Thyroid gland (tissue), 4 donors: ENCODE measurements around the gene SNRPA. TPM values are rescaled to one million over a fixed set of nuclear protein-coding genes. Genes with fewer than 3 reads are reported as not detected.

Source experiments
- DNase-seq, 2 donors: peaks; one replicate each; pipeline ENCODE4 v3.0.0-alpha.2; 2019
- H3K27ac ChIP-seq, 3 donors: fragments of 200-600 bp; sonication (generic); 1 replicate in 2 of 3; 2 replicates in 1 of 3; pipeline ENCODE4 v1.5.1; 2016 to 2019; ENCODE audit warnings: mild to moderate bottlenecking in 1 of 3, moderate library complexity in 1 of 3
- H3K27me3 ChIP-seq: fragments of 200-600 bp; sonication (generic); one replicate; pipeline ENCODE4 v1.5.1; 2019
- H3K36me3 ChIP-seq, 2 donors: fragments of 200-600 bp; sonication (generic); one replicate each; pipeline ENCODE4 v1.5.1; 2016 to 2019
- H3K4me1 ChIP-seq, 2 donors: fragments of 200-600 bp; sonication (generic); one replicate each; pipeline ENCODE4 v1.5.1; 2017 to 2019
- H3K4me3 ChIP-seq, 3 donors: fragments of 200-600 bp; sonication (generic); replicated peaks in 1 of 3; 1 replicate in 2 of 3; 2 replicates in 1 of 3; pipeline ENCODE4 v1.5.1; 2016; ENCODE audit warnings: mild to moderate bottlenecking in 1 of 3
- H3K9me3 ChIP-seq: fragments of 200-600 bp; sonication (generic); one replicate; pipeline ENCODE4 v1.5.1; 2017
- CTCF ChIP-seq, 6 experiments: fragments of 200-600 bp in 3 of 6; fragments of 450-650 bp in 3 of 6; sonication (generic) in 3 of 6; IDR thresholded peaks; one replicate each; pipeline ENCODE4 v1.5.1; 2016 to 2019; ENCODE audit warnings: antibody characterized with exemption in 6 of 6, mild to moderate bottlenecking in 2 of 6, inconsistent platforms in 1 of 6, moderate library complexity in 1 of 6
- POLR2A ChIP-seq, 2 donors: fragments of 450-650 bp; IDR thresholded peaks; one replicate each; pipeline ENCODE4 v1.6.1; 2017; ENCODE audit warnings: antibody characterized with exemption in 2 of 2, mild to moderate bottlenecking in 2 of 2, moderate library complexity in 1 of 2
- WGBS, 2 donors: methylation state at CpG; one replicate each; pipeline ENCODE4 v1.1.5; 2017; 5-methylcytosine and 5-hydroxymethylcytosine counted together
- intact Hi-C: fragments of 100-400 bp; cut with DNase I; formaldehyde crosslinking; loops from one replicate; pipeline ENCODE4 v1.15.1; 2023
- total RNA-seq, 4 donors: library from RNA; depleted of rRNA; stranded (reverse); fragments of >200 nt; gene quantifications; one replicate each; pipeline ENCODE4 v1.2.3, GENCODE V29; 2016

The SNRPA gene
- total RNA-seq, 4 donors from 2014 or later, result 38.2 to 80.5 (median 55.1) TPM

- intact Hi-C loops, result no loop called here
- Histone ChIP-seq H3K4me1 (peaks cover 8 to 11% of the 10 kb centered on the region in 2 donors), H3K36me3 (peaks cover 0 to 2% of the 10 kb centered on the region in 2 donors), H3K27me3 (no peaks in the 10 kb centered on the region), H3K9me3 (no peaks in the 10 kb centered on the region), H3K4me3 (no peak overlapping the region), H3K27ac (no peak overlapping the region)
- 93 to 94% methylated on average over 20 to 24 of the region's 25 CpGs for WGBS, 2 donors
- DNase-seq, result no peak
- TF ChIP-seq POLR2A (IDR thresholded peaks at IDR 0.05), result no peak
Measured at GRCh38 chr19:40786060-40787037, 35.3 kb downstream of the SNRPA start.

- DNase-seq, result peak; percentile 54 to 63
- Histone ChIP-seq H3K27ac (peak overlapping the region; percentile 69 to 79 (median 69)), H3K27me3 (no peaks in the 10 kb centered on the region), H3K9me3 (no peaks in the 10 kb centered on the region), H3K36me3 (no peaks in the 10 kb centered on the region), H3K4me1 (peaks cover 30 to 41% of the 10 kb centered on the region in 2 donors), H3K4me3 (no peak overlapping the region)
- 57 to 73% methylated on average over 7 of the region's 7 CpGs for WGBS, 2 donors
- no peak for TF ChIP-seq POLR2A (IDR thresholded peaks at IDR 0.05)
- intact Hi-C loops, result no loop called here
Measured at GRCh38 chr19:40791349-40791748, 40.3 kb downstream of the SNRPA start.

DNA sequence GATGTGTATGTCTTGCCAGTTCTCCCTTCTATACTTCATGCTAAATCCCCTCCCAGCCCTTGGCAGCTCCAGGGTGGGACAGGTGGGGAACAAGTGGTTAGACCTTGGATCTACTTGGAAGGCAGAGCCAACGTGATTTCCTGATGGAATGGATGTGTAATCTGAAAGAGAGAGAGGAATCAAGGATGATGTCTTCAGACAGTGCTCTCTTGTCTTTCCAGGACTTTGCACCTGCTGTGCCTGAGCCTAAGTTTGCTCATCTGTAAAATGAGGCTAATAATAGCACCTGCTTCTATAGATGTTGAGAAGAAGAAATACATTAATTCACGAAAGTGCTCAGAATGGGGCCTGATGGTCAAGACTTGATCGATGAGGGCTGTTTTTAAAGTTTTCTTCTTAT is 41.0 kb downstream of the SNRPA start:
- 51 to 56% methylated on average over 3 of the region's 3 CpGs for whole genome bisulfite sequencing, 2 donors
- DNase-seq, result no peak
- H3K36me3 ChIP-seq, result no peaks in the 10 kb centered on the region
- no peaks in the 10 kb centered on the region for H3K27me3 ChIP-seq
- H3K4me1 ChIP-seq, result peaks cover 32 to 43% of the 10 kb centered on the region in 2 donors
- H3K9me3 ChIP-seq, result no peaks in the 10 kb centered on the region
- TF ChIP-seq CTCF (IDR thresholded peaks at IDR 0.05) (no peak), POLR2A (IDR thresholded peaks at IDR 0.05) (no peak)
- intact Hi-C loops, result no loop called here
- no peak overlapping the region for H3K4me3 ChIP-seq
- H3K27ac ChIP-seq, result peak overlapping the region; percentile 69 to 79 (median 69)

DNA sequence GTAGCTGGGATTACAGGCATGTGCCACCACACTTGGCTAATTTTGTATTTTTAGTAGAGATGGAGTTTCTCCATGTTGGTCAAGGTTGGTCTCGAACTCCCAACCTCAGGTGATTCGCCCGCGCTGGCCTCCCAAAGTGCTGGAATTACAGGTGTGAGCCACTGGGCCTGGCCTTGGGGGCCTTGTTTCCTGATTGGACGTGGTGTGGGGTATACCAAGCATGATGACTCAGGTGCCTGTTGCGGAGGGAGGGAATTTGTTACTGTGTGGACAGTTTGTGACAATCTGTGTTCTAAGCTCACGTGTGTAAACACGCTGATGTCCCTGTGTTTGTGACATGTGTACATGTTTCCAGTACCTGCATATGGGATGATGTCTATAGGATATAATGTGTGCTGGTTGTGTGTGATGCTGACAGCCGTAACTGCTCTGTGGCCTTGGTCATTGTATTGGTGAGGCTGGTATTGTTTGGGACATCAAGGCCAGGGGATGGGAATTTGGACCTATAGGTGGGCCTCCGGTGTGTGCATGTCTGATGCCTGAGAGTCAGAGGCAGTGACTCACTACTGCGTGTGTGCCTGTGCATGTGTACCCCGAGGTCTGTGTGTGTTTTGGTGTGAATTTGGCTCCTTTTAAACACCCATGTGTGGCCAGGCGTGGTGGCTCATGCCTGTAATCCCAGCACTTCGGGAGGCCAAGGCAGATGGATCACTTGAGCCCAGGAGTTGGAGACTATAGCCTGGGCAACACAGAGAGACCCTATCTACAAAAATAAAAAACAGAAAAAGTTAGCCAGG is 46.4 kb downstream of the SNRPA start:
- no peak for TF ChIP-seq CTCF (IDR thresholded peaks at IDR 0.05)
- no peak for TF ChIP-seq POLR2A (IDR thresholded peaks at IDR 0.05)
- peaks cover 8 to 11% of the 10 kb centered on the region in 2 donors for H3K36me3 ChIP-seq
- no peaks in the 10 kb centered on the region for H3K27me3 ChIP-seq
- no peak overlapping the region for H3K4me3 ChIP-seq
- WGBS, 2 donors, result 94 to 95% methylated on average over 9 to 14 of the region's 14 CpGs
- no peak for DNase-seq
- H3K9me3 ChIP-seq, result no peaks in the 10 kb centered on the region
- H3K4me1 ChIP-seq, result peaks cover 44 to 57% of the 10 kb centered on the region in 2 donors
- intact Hi-C loops, result no loop called here
- H3K27ac ChIP-seq, result peak overlapping the region; percentile 82 to 93 (median 89)

DNA sequence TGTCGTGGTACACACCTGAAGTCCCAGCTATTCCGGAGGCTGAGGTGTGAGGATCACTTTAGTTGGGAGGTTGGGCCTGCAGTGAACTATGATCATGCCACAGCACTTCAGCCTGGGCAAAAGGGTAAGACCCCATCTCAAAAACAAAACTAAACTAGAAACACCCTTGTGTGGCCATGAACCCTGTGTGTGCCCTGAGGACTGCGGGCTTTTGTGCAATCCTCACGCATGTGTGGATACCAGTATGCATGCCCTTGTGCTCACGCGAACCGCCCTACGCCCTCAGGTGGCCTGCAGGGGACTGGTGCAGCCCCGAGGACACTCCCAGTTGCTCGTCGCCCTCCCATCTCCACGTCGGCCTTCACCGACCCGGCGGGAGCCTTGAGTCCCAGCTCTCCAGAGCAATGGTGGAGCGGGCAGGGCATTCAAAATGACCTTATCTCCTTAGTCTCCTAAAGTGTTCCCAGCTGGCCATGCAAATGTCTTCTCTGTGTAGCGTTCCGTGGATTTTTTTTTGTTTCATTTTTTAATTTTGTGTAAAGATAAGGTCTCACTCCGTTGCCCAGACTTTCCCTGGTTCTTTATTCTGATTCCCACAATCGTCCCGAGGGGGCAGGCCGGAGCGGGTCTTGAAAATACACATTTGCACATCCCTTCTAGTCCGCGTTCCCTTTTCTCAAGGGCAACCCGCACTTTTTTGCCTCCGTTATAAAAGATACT is 47.1 kb downstream of the SNRPA start:
- WGBS, 2 donors, result 11 to 17% methylated on average over 27 to 28 of the region's 28 CpGs
- intact Hi-C loops, result no loop called here
- Histone ChIP-seq H3K36me3 (peaks cover 8 to 11% of the 10 kb centered on the region in 2 donors), H3K27me3 (no peaks in the 10 kb centered on the region), H3K4me3 (peak overlapping the region in 2 of 3 donors; percentile 11 to 26), H3K9me3 (no peaks in the 10 kb centered on the region), H3K4me1 (peaks cover 47 to 57% of the 10 kb centered on the region in 2 donors), H3K27ac (peak overlapping the region; percentile 82 to 93 (median 89))
- peak; percentile 77 to 80 for DNase-seq
- TF ChIP-seq POLR2A (IDR thresholded peaks at IDR 0.05), result peak in 1 of 2 donors; percentile 13
- peak in 5 of 6 experiments; percentile 44 to 76 (median 45) for TF ChIP-seq CTCF (IDR thresholded peaks at IDR 0.05)
